ENCODE data around the gene ROR2. TPM values are rescaled to one million over a fixed set of nuclear protein-coding genes. Genes with fewer than 3 reads are reported as not detected.

The ROR2 gene
- total RNA-seq, 4 donors from 2014 or later = 37.4 to 71.8 (median 59.4) TPM

DNA sequence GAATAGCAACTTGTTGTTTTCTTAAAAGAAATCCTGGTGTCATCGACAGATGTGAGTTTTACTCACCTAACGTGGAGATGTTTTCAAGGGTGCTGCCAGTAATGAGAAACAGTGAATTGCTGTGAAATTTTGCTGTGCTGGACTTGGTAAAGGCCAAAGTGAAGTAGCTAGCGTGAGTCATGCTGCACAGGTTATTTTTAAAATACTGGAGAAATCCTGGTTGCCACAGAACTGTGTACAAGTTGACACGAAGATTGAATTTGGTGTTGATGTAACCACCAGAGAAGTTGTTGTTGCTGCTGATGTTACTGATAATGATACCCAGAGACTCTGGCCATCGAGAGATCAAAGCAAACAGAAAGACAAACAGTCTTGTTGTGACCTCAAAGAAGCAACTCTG is 338.4 kb downstream of the ROR2 start:
- WGBS = 51% methylated on average over 5 of the region's 5 CpGs
- Histone ChIP-seq H3K36me3 (no peaks in the 10 kb centered on the region), H3K27ac (replicated peaks in 1 of 4) (no peak overlapping the region), H3K4me3 (no peak overlapping the region), H3K4me1 (no peaks in the 10 kb centered on the region), H3K27me3 (no peaks in the 10 kb centered on the region), H3K9me3 (no peaks in the 10 kb centered on the region)
- TF ChIP-seq EP300 (IDR thresholded peaks at IDR 0.05) (no peak), POLR2AphosphoS5 (IDR thresholded peaks at IDR 0.05) (no peak), POLR2A (IDR thresholded peaks at IDR 0.05; ENCODE audit: low read depth) (no peak)
- TF ChIP-seq, protein P1, sequence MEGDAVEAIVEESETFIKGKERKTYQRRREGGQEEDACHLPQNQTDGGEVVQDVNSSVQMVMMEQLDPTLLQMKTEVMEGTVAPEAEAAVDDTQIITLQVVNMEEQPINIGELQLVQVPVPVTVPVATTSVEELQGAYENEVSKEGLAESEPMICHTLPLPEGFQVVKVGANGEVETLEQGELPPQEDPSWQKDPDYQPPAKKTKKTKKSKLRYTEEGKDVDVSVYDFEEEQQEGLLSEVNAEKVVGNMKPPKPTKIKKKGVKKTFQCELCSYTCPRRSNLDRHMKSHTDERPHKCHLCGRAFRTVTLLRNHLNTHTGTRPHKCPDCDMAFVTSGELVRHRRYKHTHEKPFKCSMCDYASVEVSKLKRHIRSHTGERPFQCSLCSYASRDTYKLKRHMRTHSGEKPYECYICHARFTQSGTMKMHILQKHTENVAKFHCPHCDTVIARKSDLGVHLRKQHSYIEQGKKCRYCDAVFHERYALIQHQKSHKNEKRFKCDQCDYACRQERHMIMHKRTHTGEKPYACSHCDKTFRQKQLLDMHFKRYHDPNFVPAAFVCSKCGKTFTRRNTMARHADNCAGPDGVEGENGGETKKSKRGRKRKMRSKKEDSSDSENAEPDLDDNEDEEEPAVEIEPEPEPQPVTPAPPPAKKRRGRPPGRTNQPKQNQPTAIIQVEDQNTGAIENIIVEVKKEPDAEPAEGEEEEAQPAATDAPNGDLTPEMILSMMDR (IDR thresholded peaks at IDR 0.05) = no peak
- intact Hi-C loops (cut with DNase I) = no loop called here
- DNase-seq (ENCODE audit: extremely low spot score) = no peak

GRCh38 chr9:91606255-91606995 is 343.6 kb downstream of the ROR2 start:
- no peaks in the 10 kb centered on the region for H3K9me3 ChIP-seq
- intact Hi-C loops (cut with DNase I) = no loop called here
- WGBS = 87% methylated on average over 2 of the region's 2 CpGs
- H3K4me3 ChIP-seq = no peak overlapping the region
- H3K27me3 ChIP-seq = no peaks in the 10 kb centered on the region
- H3K27ac ChIP-seq (replicated peaks in 1 of 4) = no peak overlapping the region
- TF ChIP-seq EP300 (IDR thresholded peaks at IDR 0.05) = no peak
- no peak for TF ChIP-seq POLR2A (IDR thresholded peaks at IDR 0.05; ENCODE audit: low read depth)
- TF ChIP-seq, protein P1 (IDR thresholded peaks at IDR 0.05) = no peak
- no peak for TF ChIP-seq POLR2AphosphoS5 (IDR thresholded peaks at IDR 0.05)
- H3K4me1 ChIP-seq = no peaks in the 10 kb centered on the region
- H3K36me3 ChIP-seq = no peaks in the 10 kb centered on the region
- DNase-seq (ENCODE audit: extremely low spot score) = no peak

DNA sequence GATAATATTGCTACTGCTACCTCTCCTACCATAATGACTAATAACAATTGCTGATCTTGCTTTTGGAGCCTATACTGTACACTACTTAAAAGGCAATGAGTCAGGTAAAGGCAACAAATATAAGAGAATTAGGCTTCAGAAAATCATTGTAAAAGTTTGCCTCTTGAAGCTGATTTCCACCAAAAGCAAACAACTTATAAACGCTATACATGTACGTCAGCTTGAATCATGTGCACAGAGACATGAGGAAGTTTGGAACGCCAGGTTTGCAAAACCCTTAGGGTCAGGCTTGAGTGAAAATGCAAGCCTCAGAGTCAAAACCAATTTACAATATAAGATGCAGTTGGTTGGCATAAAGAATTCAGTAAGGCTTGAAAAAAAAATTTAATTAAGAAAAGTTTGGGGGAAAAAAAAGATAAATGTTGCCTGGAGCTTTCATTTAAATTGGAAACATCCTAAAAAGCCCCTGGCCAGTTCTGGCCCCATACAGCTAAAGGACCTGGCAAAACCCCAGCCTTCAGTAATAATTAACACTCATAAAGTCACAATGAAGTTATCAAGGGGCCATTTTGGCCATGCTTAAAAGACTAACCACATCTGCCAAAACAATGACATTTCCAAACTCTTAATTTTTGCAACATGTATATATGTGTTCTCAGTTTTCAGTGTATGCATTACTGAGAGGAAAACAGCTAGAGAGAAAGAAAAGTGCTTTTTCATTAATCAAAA is 345.4 kb downstream of the ROR2 start:
- intact Hi-C loops (cut with DNase I) = no loop called here
- Histone ChIP-seq H3K27ac (replicated peaks in 1 of 4) (no peak overlapping the region), H3K27me3 (no peaks in the 10 kb centered on the region), H3K9me3 (no peaks in the 10 kb centered on the region), H3K4me1 (no peaks in the 10 kb centered on the region), H3K4me3 (no peak overlapping the region), H3K36me3 (no peaks in the 10 kb centered on the region)
- TF ChIP-seq EP300 (IDR thresholded peaks at IDR 0.05) = no peak
- TF ChIP-seq POLR2A (IDR thresholded peaks at IDR 0.05; ENCODE audit: low read depth) = no peak
- no peak for TF ChIP-seq POLR2AphosphoS5 (IDR thresholded peaks at IDR 0.05)
- TF ChIP-seq, protein P1 (IDR thresholded peaks at IDR 0.05) = no peak
- WGBS = 96% methylated on average over 3 of the region's 3 CpGs
- DNase-seq (ENCODE audit: extremely low spot score) = no peak

DNA sequence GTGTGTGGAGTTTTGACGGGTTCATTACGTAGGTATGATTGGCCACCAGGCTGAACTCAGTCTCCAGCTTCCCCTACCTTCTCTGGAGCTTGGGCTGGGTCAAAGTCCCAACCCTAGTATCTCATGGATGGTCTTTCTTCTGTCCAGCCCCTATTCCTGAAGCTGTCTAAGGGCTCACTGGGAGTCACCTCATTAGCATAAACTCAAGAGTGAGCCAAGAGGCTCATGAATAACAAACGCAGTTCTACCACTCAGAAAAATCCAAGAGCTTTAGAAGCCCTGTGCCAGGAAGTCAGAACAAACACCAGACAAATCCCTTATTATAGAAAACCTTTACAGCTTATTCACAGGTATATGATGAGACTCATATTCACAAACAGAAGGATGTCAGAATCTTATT is 346.1 kb downstream of the ROR2 start:
- Histone ChIP-seq H3K9me3 (no peaks in the 10 kb centered on the region), H3K27me3 (no peaks in the 10 kb centered on the region), H3K36me3 (no peaks in the 10 kb centered on the region), H3K4me1 (no peaks in the 10 kb centered on the region), H3K4me3 (no peak overlapping the region), H3K27ac (replicated peaks in 1 of 4) (no peak overlapping the region)
- TF ChIP-seq EP300 (IDR thresholded peaks at IDR 0.05) (no peak), POLR2AphosphoS5 (IDR thresholded peaks at IDR 0.05) (no peak), POLR2A (IDR thresholded peaks at IDR 0.05; ENCODE audit: low read depth) (no peak)
- TF ChIP-seq, protein P1 (IDR thresholded peaks at IDR 0.05) = no peak
- DNase-seq (ENCODE audit: extremely low spot score) = no peak
- 93% methylated on average over 3 of the region's 3 CpGs for whole genome bisulfite sequencing
- intact Hi-C loops (cut with DNase I) = no loop called here
